Activated naive CD8-positive, alpha-beta T cell (primary cell): Measurements from ENCODE around the gene TMEM209.
A peak's percentile ranks its signal among the peaks of the same experiment; 100 is the strongest.
"Not testable (repeated sequence)": the region's sequence is repeated elsewhere in the genome, so short reads cannot be mapped to it uniquely, and the experiment has no call there.

Experiments
- H3K27ac Mint-ChIP-seq: one replicate; pipeline ENCODE4 v1.8.0; 2021; ENCODE audit warnings: mixed read lengths
- H3K27me3 Mint-ChIP-seq: one replicate; pipeline ENCODE4 v1.8.0; 2021; ENCODE audit warnings: mixed read lengths
- H3K36me3 Mint-ChIP-seq: one replicate; pipeline ENCODE4 v1.8.0; 2021; ENCODE audit warnings: mixed read lengths
- H3K4me1 Mint-ChIP-seq: one replicate; pipeline ENCODE4 v1.8.0; 2021; ENCODE audit warnings: low read depth, mixed read lengths
- H3K4me3 Mint-ChIP-seq: one replicate; pipeline ENCODE4 v1.8.0; 2021; ENCODE audit warnings: mild to moderate bottlenecking, mixed read lengths
- H3K9me3 Mint-ChIP-seq: one replicate; pipeline ENCODE4 v1.8.0; 2021; ENCODE audit warnings: low read depth, mixed read lengths

TMEM209 gene

DNA sequence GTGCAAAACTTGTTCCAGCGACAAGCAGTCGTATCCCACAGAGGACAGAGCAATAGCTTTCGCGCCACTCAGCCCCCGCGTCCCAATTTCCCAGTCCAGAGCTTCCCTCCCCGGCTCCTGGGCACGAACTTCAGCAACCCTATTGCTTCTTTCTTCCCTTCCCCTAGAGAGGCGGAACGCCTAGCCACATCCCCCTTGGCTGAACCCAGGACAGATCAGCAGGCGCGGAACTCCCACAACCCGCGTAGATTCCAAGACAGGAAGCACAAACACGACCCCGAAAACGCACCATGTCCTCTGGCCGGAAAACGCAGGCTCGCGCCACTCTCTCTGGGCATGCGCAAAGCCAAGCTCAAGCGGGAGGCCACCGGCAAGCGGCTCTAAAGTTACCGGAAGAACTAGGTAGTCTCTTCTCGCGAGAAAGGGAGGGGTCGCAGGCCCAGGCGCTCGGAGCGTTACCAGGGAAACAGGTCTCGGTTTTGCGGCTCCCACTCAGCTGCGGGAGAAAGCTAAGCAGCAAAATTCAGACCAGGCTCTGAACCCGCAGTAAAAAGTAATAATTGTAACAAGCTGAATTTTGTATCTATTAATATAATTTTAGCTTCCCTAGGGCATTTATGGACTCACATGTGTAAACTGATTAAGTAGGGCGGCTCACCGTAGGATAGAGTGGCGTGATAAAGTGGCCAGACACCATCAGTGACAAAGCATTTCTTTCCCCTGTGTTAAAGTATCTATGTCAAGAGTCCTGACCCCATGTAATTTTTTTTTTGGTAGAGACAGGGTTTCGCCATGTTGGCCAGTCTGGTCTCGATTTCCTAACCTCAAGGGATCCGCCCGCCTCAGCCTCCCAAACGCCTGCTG is at the start of gene TMEM209:
TSS of gene TMEM209 (minus strand) at position 323 of the 864 bp plus-strand sequence. CDS start at position 292, 31 bp downstream.
- Mint-ChIP-seq H3K4me3 (peak within 1 kb of the TSS; percentile 98), H3K36me3 (peaks cover 5% of the 10 kb centered on the region), H3K27ac (peak within 1 kb of the TSS; percentile 99), H3K9me3 (no peaks in the 10 kb centered on the region), H3K4me1 (peaks cover 34% of the 10 kb centered on the region), H3K27me3 (no peaks in the 10 kb centered on the region)

DNA sequence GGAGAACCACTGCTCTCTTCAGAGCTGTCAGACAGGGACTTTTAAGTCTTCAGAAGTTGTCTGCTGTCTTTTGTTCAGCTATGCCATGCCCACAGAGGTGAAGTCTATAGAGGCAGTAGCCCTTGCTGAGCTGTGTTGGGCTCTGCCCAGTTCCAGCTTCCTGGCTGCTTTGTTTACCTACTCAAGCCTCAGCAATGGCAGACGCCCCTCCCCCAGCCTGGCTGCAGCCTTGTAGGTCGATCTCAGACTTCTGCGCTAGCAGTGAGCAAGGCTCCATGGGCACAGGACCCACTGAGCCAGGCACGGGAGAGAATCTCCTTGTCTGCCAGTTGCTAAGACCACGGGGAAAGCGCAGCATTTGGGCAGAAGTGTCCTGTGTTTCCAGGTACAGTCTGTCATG is 49.3 kb upstream of the TMEM209 start:
- Mint-ChIP-seq H3K27ac (no peak overlapping the region), H3K9me3 (peaks cover 4% of the 10 kb centered on the region), H3K27me3 (no peaks in the 10 kb centered on the region), H3K36me3 (no peaks in the 10 kb centered on the region), H3K4me3 (no peak overlapping the region), H3K4me1 (no peaks in the 10 kb centered on the region)

DNA sequence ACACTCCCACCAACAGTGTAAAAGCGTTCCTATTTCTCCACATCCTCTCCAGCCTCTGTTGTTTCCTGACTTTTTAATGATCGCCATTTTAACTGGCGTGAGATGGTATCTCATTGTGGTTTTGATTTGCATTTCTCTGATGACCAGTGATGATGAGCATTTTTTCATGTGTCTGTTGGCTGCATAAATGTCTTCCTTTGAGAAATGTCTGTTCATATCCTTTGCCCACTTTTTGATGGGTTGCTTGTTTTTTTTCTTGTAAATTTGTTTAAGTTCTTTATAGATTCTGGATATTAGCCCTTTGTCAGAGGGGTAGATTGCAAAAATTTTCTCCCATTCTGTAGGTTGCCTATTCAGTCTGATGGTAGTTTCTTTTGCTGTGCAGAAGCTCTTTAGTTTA is 44.4 kb upstream of the TMEM209 start:
- not testable (repeated sequence) for H3K9me3 Mint-ChIP-seq, H3K4me3 Mint-ChIP-seq, H3K27me3 Mint-ChIP-seq, H3K36me3 Mint-ChIP-seq, H3K27ac Mint-ChIP-seq, H3K4me1 Mint-ChIP-seq

DNA sequence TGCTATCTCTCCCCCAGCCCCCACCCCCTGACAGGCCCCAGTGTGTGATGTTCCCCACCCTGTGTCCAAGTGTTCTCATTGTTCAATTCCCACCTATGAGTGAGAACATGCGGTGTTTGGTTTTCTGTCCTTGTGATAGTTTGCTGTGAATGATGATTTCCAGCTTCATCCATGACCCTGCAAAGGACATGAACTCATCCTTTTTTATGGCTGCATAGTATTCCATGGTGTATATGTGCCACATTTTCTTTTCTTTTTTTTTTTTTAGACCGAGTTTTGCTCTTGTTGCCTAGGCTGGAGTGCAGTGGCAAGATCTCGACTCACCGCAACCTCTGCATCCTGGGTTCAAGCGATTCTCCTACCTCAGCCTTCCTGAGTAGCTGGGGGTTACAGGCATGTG is 43.6 kb upstream of the TMEM209 start:
- not testable (repeated sequence) for H3K36me3 Mint-ChIP-seq, H3K27ac Mint-ChIP-seq, H3K27me3 Mint-ChIP-seq, H3K9me3 Mint-ChIP-seq, H3K4me1 Mint-ChIP-seq, H3K4me3 Mint-ChIP-seq

DNA sequence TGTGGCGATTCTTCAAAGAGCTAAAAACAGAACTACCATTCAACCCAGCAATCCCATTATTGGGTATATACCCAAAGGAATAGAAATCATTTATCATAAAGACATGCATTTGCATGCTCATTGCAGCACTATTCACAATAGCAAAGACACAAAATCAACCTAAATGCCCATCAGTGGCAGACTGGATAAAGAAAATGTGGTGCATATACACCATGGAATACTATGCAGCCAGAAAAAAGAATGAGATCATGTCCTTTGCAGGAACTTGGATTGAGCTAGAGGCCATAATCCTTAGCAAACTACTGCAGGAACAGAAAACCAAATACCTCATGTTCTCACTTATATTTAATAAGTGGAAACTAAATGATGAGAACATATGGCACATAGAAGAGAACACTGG is 41.3 kb upstream of the TMEM209 start:
- not testable (repeated sequence) for H3K4me3 Mint-ChIP-seq, H3K27ac Mint-ChIP-seq, H3K4me1 Mint-ChIP-seq, H3K36me3 Mint-ChIP-seq, H3K9me3 Mint-ChIP-seq, H3K27me3 Mint-ChIP-seq

DNA sequence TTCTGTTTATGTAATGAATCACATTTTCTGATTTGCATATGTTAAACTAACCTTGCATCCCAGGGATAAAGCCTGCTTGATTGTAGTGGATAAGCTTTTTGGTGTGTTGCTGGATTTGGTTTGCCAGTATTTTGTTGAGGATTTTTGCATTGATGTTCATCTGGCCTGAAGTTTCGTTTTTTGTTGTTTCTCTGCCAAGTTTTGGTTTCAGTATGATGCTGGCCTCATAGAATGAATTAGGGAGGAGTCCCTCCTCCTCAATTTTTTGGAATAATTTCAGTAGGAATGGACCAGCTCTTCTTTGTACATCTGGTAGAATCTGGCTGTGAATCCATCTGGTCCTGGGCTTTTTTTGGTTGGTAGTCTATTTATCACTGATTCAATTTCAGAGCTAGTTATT is 38.3 kb upstream of the TMEM209 start:
- not testable (repeated sequence) for H3K36me3 Mint-ChIP-seq, H3K4me3 Mint-ChIP-seq, H3K9me3 Mint-ChIP-seq, H3K27ac Mint-ChIP-seq, H3K4me1 Mint-ChIP-seq, H3K27me3 Mint-ChIP-seq

DNA sequence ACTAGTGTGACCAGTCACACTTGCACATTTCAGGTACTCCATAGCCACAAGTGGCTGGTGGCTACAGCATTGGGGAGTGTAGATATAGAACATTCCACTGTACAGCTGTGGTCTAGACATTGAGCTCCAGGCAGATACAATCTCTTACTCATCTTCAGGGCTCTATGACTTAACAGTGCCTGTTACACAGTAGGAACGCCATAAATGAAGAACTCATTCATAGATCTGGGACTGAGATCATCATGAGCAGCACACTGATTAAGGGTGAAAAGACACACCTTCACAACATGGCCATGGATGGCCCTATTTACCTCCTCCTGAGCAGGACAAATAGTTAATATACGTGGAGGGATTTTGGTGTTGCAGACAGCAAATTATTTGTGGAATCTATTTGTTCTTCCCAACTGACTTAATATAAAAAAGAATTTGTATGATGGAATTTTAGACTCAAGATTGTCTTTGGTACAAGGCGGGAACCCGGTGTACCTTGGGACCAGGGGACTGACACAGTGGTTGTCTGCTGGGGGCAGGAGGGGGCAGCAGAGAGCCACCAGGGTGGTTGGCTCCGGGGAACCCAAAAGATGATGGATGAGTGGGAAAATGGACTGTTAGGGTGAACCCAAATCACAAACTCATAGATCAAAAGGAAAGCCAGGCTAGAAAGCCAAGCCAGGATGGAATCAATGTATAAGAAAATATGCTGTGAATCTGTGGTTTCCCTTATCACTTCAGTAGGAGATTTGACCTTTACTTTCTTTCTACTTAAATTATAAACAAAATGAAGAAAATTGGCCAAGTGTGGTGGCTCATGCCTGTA is 37.2 kb upstream of the TMEM209 start:
- no peaks in the 10 kb centered on the region for H3K36me3 Mint-ChIP-seq

DNA sequence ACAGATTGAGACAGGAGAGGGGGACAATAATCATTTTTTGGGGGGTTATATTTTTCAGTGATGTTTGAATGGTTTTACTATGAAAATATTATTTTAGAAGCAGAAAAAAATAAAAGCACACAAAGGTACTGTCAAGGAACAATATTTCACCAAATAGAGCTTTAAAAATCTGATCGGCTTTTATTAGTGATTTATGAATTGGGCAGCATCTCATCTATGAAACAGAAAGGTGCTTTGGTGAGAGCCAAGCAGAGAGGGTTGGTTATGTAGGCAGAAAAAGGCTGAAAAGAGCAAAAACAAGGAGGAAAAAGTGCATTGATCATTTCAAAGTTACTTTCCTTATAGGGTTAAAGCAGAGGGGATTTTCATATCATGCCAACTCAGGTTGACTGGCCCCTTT is 35.0 kb upstream of the TMEM209 start:
- Mint-ChIP-seq H3K27ac (no peak overlapping the region), H3K27me3 (no peaks in the 10 kb centered on the region)

More for the DNA sequence above, 37.2 kb upstream of the TMEM209 start:
- H3K27me3 Mint-ChIP-seq: no peaks in the 10 kb centered on the region
- H3K27ac Mint-ChIP-seq: no peak overlapping the region
- no peaks in the 10 kb centered on the region for H3K9me3 Mint-ChIP-seq
- peaks cover 3% of the 10 kb centered on the region for H3K4me1 Mint-ChIP-seq
- H3K4me3 Mint-ChIP-seq: no peak overlapping the region

DNA sequence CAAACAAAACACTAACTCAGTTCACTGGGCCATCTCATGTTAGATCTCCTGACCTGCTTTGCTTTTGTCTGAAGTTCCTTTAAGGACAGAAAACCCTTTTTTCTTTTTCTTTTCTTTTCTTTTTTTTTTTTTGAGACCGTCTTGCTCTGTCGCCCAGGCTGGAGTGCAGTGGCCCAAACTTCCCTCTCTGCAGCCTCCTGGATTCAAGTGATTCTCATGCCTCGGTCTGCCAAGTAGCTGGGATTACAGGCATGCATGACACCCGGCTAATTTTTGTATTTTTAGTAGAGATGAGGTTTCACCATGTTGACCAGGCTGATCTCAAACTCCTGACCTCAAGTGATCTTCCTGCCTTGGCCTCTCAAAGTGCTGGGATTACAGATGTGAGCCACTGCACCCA is 31.2 kb upstream of the TMEM209 start:
- not testable (repeated sequence) for H3K4me3 Mint-ChIP-seq, H3K27ac Mint-ChIP-seq, H3K27me3 Mint-ChIP-seq, H3K9me3 Mint-ChIP-seq, H3K36me3 Mint-ChIP-seq, H3K4me1 Mint-ChIP-seq

More for the DNA sequence above, 35.0 kb upstream of the TMEM209 start:
- H3K4me3 Mint-ChIP-seq: no peak overlapping the region
- peaks cover 3% of the 10 kb centered on the region for H3K4me1 Mint-ChIP-seq
- no peaks in the 10 kb centered on the region for H3K36me3 Mint-ChIP-seq
- no peaks in the 10 kb centered on the region for H3K9me3 Mint-ChIP-seq

DNA sequence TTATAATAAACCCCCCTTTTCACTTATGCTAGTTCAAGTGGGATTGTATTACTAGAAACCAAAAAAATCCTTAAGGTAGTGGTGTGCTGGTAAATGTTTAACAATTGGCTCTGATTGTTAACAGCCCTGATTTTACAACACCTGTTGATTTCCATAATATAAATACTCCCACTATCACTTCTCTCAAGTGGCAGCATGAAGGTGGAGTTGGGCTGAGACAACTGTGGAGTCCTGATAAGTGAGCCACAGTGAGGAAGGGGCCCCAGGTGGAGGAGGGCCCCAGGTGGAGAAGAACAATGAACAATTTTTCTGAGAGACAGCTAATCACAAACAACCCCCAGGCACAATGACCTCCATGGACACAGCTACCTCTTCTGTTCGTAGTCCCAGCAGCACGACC is 28.9 kb upstream of the TMEM209 start:
- H3K36me3 Mint-ChIP-seq: no peaks in the 10 kb centered on the region
- H3K9me3 Mint-ChIP-seq: no peaks in the 10 kb centered on the region
- no peak overlapping the region for H3K4me3 Mint-ChIP-seq
- H3K27me3 Mint-ChIP-seq: peaks cover 1% of the 10 kb centered on the region
- no peak overlapping the region for H3K27ac Mint-ChIP-seq
- no peaks in the 10 kb centered on the region for H3K4me1 Mint-ChIP-seq

DNA sequence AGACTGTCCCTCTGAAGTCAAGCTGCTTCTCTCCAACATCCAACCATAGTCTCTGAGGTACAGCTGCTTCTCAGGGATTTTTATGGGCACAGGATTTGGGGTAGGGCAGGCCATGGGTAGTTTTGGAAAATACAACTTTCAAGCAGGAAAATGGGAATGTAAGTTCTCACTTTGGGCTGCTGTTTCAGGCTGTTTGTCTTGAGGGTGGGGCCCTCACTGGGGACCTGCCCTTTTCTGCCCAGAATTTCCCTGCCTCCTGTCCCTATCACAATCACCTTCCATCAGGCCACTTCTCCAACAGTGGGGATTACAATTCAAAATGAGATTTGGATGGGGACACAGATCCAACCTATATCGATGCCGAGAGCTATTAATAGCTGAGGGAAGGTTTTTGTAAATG is 27.0 kb upstream of the TMEM209 start:
- Mint-ChIP-seq H3K36me3 (no peaks in the 10 kb centered on the region), H3K4me3 (no peak overlapping the region), H3K4me1 (no peaks in the 10 kb centered on the region), H3K27me3 (peaks cover 1% of the 10 kb centered on the region), H3K27ac (no peak overlapping the region), H3K9me3 (no peaks in the 10 kb centered on the region)

DNA sequence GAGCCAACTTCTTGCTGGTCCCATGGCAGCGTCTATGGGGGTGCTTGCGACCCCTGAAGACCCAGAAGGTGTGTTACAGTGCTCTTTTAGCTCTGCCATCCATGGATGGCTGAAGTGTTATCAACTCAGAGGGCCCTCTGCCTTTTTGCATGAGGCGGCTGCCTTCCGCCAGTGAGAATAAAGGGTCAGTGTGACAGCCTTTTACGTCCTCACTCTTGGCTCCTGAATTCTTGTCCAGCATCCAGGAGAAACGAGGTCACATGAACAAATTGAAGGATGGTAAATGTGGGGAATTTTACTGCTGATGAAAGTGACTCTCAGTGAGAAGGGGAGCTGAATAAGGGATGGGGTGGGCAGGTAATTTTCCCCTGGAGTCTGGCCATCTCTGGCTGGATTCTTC is 26.6 kb upstream of the TMEM209 start:
- Mint-ChIP-seq H3K27me3 (peaks cover 1% of the 10 kb centered on the region), H3K27ac (no peak overlapping the region), H3K4me1 (no peaks in the 10 kb centered on the region), H3K36me3 (no peaks in the 10 kb centered on the region), H3K4me3 (no peak overlapping the region), H3K9me3 (no peaks in the 10 kb centered on the region)

DNA sequence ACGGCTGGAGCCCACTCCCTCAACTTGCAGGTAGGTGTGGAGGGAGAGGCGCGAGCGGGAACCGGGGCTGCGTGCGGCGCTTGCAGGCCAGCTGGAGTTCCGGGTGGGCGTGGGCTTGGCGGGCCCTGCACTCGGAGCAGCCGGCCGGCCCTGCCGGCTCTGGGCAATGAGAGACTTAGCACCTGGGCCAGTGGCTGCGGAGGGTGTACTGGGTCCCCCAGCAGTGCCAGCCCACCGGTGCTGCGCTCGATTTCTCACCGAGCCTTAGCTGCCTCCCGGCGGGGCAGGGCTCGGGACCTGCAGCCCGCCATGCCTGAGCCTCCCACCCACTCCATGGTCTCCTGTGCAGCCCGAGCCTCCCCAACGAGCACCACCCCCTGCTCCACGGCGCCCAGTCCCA is 24.8 kb upstream of the TMEM209 start:
- not testable (repeated sequence) for H3K36me3 Mint-ChIP-seq, H3K9me3 Mint-ChIP-seq, H3K4me3 Mint-ChIP-seq, H3K4me1 Mint-ChIP-seq, H3K27ac Mint-ChIP-seq, H3K27me3 Mint-ChIP-seq

DNA sequence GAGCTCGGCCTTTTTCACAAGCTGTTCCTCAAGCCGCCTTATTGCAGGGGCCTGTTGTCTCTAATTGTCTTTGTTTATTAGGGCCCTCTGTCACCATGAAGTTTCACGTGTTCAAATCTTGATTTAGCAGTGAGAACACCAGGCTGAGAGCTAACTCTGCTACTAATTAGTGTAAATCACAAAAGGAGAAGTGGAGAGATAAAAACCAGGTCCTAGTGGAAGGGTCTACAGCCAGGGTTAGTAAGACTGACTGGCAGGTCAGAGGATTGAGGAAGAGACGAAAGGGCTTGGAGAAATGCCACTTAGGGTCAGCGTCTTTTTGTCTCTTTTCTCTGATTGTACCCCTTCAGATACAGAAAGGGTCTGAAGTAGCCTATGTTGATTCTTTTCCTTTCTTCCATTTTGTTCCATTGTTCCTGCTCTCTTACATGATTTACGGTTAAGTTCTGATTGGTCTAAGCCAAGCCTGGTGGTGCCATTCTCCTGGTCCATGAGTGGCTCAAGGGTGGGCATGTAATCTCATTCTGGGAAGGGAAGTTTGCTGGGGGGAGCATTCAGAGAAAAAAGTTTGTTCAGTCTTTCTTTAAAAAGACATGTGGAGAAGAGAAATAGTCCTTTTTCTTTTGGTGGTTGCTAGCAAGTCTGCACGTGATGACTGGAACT is 23.8 kb upstream of the TMEM209 start:
- Mint-ChIP-seq H3K36me3 (no peaks in the 10 kb centered on the region), H3K27me3 (peaks cover 1% of the 10 kb centered on the region), H3K9me3 (no peaks in the 10 kb centered on the region), H3K4me3 (no peak overlapping the region), H3K27ac (no peak overlapping the region), H3K4me1 (no peaks in the 10 kb centered on the region)

DNA sequence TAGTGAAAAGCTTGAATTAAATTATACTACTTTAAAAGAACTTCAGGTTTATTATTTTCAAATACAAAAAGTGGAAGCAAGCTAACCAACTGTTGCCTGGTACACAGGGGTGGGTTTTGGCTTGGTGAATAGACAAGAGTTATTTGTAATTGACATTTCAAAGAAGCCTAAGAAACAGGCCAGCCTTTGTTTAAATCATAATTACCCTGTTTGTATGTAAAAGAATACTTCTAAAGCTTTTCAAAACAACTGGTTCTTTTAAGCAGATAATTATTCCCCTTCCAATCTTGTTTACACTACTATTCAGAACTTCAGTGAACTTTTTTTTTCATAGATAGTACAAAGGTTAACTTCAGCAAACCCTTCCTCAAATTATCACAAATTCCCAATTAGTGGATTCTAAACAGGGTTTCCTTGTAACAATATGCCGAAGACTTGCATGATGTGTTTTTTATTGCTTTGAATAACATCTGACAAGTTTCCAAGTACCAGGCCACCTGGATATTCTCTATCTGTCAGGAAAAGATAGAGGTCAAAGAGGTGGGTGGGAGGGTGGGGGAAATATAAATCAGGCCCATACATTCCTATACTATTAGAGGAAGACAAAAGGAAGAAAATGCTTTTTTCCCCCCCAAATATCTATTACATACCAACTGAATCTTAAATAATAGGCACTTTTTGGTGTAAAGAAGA is 22.8 kb upstream of the TMEM209 start:
- H3K27me3 Mint-ChIP-seq: peaks cover 1% of the 10 kb centered on the region
- H3K4me1 Mint-ChIP-seq: no peaks in the 10 kb centered on the region
- no peaks in the 10 kb centered on the region for H3K9me3 Mint-ChIP-seq
- no peaks in the 10 kb centered on the region for H3K36me3 Mint-ChIP-seq
- H3K4me3 Mint-ChIP-seq: no peak overlapping the region
- no peak overlapping the region for H3K27ac Mint-ChIP-seq
